DOHH2 (cell line): ENCODE results near the gene ALOX12B.

Experiments
- H3F3A ChIP-seq: fragments of 200-600 bp; sonication (generic), shearing (Covaris generic); 2 replicates; pipeline ENCODE4 v1.6.0; 2016; ENCODE audit warnings: antibody characterized with exemption, mild to moderate bottlenecking; ENCODE audit not compliant: control insufficient read depth, insufficient read depth
- H3K27ac ChIP-seq: fragments of 200-600 bp; sonication (generic); 2 replicates; pipeline ENCODE4 v1.5.1; 2014; ENCODE audit warnings: low read depth, mild to moderate bottlenecking, low read length, moderate library complexity
- H3K27me3 ChIP-seq: fragments of 200-600 bp; sonication (generic); 2 replicates; pipeline ENCODE4 v1.6.1; 2014; ENCODE audit warnings: mild to moderate bottlenecking, low read length, mixed read lengths; ENCODE audit not compliant: control insufficient read depth
- H3K36me3 ChIP-seq: fragments of 200-600 bp; sonication (generic); 2 replicates; pipeline ENCODE4 v1.6.1; 2014; ENCODE audit warnings: mild to moderate bottlenecking, low read length, moderate library complexity, mixed read lengths; ENCODE audit not compliant: control insufficient read depth
- H3K4me1 ChIP-seq: fragments of 200-600 bp; sonication (generic); 2 replicates; pipeline ENCODE4 v1.6.1; 2014; ENCODE audit warnings: mild to moderate bottlenecking, low read length, mixed read lengths; ENCODE audit not compliant: control insufficient read depth
- H3K4me2 ChIP-seq: fragments of 200-600 bp; sonication (generic); 2 replicates; pipeline ENCODE4 v1.6.0; 2014; ENCODE audit warnings: mild to moderate bottlenecking, low read length, moderate library complexity
- H3K4me3 ChIP-seq: fragments of 200-600 bp; sonication (generic); 2 replicates; pipeline ENCODE4 v1.5.1; 2014; ENCODE audit warnings: mild to moderate bottlenecking, low read length, mixed read lengths
- H3K79me2 ChIP-seq: fragments of 200-600 bp; sonication (generic); 2 replicates; pipeline ENCODE4 v1.6.1; 2014; ENCODE audit warnings: mild to moderate bottlenecking, low read length, mixed read lengths; ENCODE audit not compliant: control insufficient read depth
- H3K9me2 ChIP-seq: fragments of 200-600 bp; sonication (generic); replicated peaks from 2 replicates; pipeline ENCODE4 v1.6.1; 2014; ENCODE audit warnings: mild to moderate bottlenecking, low read length, mixed read lengths; ENCODE audit not compliant: control insufficient read depth
- H3K9me3 ChIP-seq: fragments of 200-600 bp; sonication (generic); 2 replicates; pipeline ENCODE4 v1.6.1; 2014; ENCODE audit warnings: antibody characterized with exemption, low read length, mixed read lengths; ENCODE audit not compliant: control insufficient read depth, insufficient read depth
- H4K20me1 ChIP-seq: fragments of 200-600 bp; sonication (generic); 2 replicates; pipeline ENCODE4 v1.6.0; 2014; ENCODE audit warnings: low read depth, mild to moderate bottlenecking, antibody characterized with exemption, low read length, moderate library complexity; ENCODE audit not compliant: control insufficient read depth, insufficient read depth
- CTCF ChIP-seq: fragments of 200-600 bp; sonication (generic); IDR thresholded peaks from one replicate; pipeline ENCODE4 v1.5.1; 2014; ENCODE audit warnings: antibody characterized with exemption, mild to moderate bottlenecking, low read depth, low read length; ENCODE audit not compliant: poor library complexity, severe bottlenecking
- EZH2phosphoT487 ChIP-seq: fragments of 200-600 bp; sonication (generic); IDR thresholded peaks from 2 replicates; pipeline ENCODE4 v1.6.1; 2017; ENCODE audit warnings: borderline replicate concordance, mild to moderate bottlenecking, antibody characterized with exemption, low read length, moderate library complexity, mixed read lengths

The ALOX12B gene

GRCh38 chr17:8101721-8102120 lies 14.2 kb upstream of the ALOX12B start:
- no peaks in the 10 kb centered on the region for H3K9me3 ChIP-seq
- H3K4me3 ChIP-seq, result no peak overlapping the region
- no peak overlapping the region for H3K4me2 ChIP-seq
- TF ChIP-seq EZH2phosphoT487 (no peak), CTCF (no peak)
- H3K27me3 ChIP-seq, result 0 out of 2 replicates have a peak, but pooled peaks cover 9% of the 10 kb centered on the region
- H3K36me3 ChIP-seq, result no peaks in the 10 kb centered on the region
- no peaks in the 10 kb centered on the region for H3F3A ChIP-seq
- peaks cover 19% of the 10 kb centered on the region for H3K4me1 ChIP-seq
- no peaks in the 10 kb centered on the region for H3K79me2 ChIP-seq
- no peaks in the 10 kb centered on the region for H3K9me2 ChIP-seq
- H3K27ac ChIP-seq, result no peak overlapping the region
- no peaks in the 10 kb centered on the region for H4K20me1 ChIP-seq

- Histone ChIP-seq H3K4me1 (peaks cover 19% of the 10 kb centered on the region), H3K27ac (no peak overlapping the region), H3K36me3 (no peaks in the 10 kb centered on the region), H3K79me2 (no peaks in the 10 kb centered on the region), H3K4me3 (no peak overlapping the region), H3K9me2 (no peaks in the 10 kb centered on the region), H3F3A (no peaks in the 10 kb centered on the region), H3K27me3 (peaks cover 14% of the 10 kb centered on the region; the same call in 1 of the 2 replicates), H3K9me3 (no peaks in the 10 kb centered on the region), H3K4me2 (no peak overlapping the region), H4K20me1 (no peaks in the 10 kb centered on the region)
- TF ChIP-seq EZH2phosphoT487 (no peak), CTCF (no peak)
These were observed 13.2 kb upstream of the ALOX12B start for GRCh38 chr17:8100763-8101162.

DNA sequence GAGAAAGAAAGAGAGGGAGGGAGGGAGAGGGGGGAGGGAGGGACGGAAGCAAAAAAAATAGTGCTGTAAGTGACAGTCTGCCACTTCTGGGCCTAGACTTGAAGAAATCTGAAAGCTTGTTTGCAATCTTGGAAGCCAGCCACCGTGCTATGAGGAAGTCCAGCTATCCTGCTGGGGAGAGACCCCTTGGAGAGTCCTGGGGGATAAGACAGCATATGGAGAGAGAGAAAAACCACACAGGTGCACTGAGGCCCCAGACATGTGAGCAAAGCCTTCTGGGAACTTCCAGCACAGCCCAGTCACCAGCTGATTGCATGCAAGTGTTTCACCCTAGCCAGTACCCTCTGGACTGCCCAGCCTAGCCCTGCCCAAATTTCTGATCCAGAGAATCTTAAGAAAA lies 12.6 kb upstream of the ALOX12B start:
- no peak overlapping the region for H3K27ac ChIP-seq
- H3K9me3 ChIP-seq, result no peaks in the 10 kb centered on the region
- peak overlapping the region; percentile 39; the same call in 1 of the 2 replicates for H3K4me2 ChIP-seq

More for the DNA sequence above, 12.6 kb upstream of the ALOX12B start:
- no peak for TF ChIP-seq CTCF
- no peak for TF ChIP-seq EZH2phosphoT487
- no peak overlapping the region for H3K4me3 ChIP-seq
- H3K27me3 ChIP-seq, result peaks cover 9% of the 10 kb centered on the region
- H4K20me1 ChIP-seq, result no peaks in the 10 kb centered on the region
- H3K79me2 ChIP-seq, result no peaks in the 10 kb centered on the region
- H3F3A ChIP-seq, result no peaks in the 10 kb centered on the region
- no peaks in the 10 kb centered on the region for H3K9me2 ChIP-seq
- no peaks in the 10 kb centered on the region for H3K36me3 ChIP-seq
- peaks cover 19% of the 10 kb centered on the region for H3K4me1 ChIP-seq
